Heart left ventricle (tissue), 16 donors: ENCODE data around the gene C19orf73. TPM values are rescaled to one million over a fixed set of nuclear protein-coding genes. Genes with fewer than 3 reads are reported as not detected.

ENCODE experiments used
- ATAC-seq, 4 donors: fragments of 200-7000 bp; cut with Tn5 transposase; one replicate each; pipeline ENCODE4 v1.9.1; 2020 to 2022; ENCODE audit warnings: moderate library complexity in 4 of 4, mild to moderate bottlenecking in 3 of 4, moderate number of reproducible peaks in 1 of 4
- DNase-seq, 5 donors: peaks; one replicate each; pipeline ENCODE4 v3.0.0-alpha.2; 2020
- H3K27ac ChIP-seq, 12 donors: fragments of 200-600 bp; sonication (generic) in 4 of 12; one replicate each; pipeline versions ENCODE4 v1.5.0 to v1.8.0; 2016 to 2022; ENCODE audit warnings: mild to moderate bottlenecking in 2 of 12
- H3K27me3 ChIP-seq, 9 donors: fragments of 200-600 bp; sonication (generic) in 2 of 9; one replicate each; pipeline versions ENCODE4 v1.5.1 to v1.8.0; 2016 to 2022; ENCODE audit warnings: mild to moderate bottlenecking in 3 of 9
- H3K36me3 ChIP-seq, 9 donors: fragments of 200-600 bp; sonication (generic) in 2 of 9; one replicate each; pipeline versions ENCODE4 v1.5.0 to v1.8.0; 2018 to 2022; ENCODE audit warnings: mild to moderate bottlenecking in 2 of 9
- H3K4me1 ChIP-seq, 12 donors: fragments of 200-600 bp; sonication (generic) in 4 of 12; one replicate each; pipeline versions ENCODE4 v1.5.0 to v1.8.0; 2016 to 2022; ENCODE audit warnings: mild to moderate bottlenecking in 3 of 12
- H3K4me3 ChIP-seq, 12 donors: fragments of 200-600 bp; sonication (generic) in 4 of 12; one replicate each; pipeline versions ENCODE4 v1.5.0 to v1.8.0; 2017 to 2022; ENCODE audit warnings: mild to moderate bottlenecking in 9 of 12, moderate library complexity in 4 of 12
- H3K9me3 ChIP-seq, 12 donors: fragments of 200-600 bp; sonication (generic) in 4 of 12; one replicate each; pipeline versions ENCODE4 v1.5.0 to v1.8.0; 2016 to 2022; ENCODE audit warnings: mild to moderate bottlenecking in 1 of 12
- CTCF ChIP-seq, 12 donors: fragments of 200-600 bp; sonication (generic) in 4 of 12; IDR thresholded peaks; one replicate each; pipeline versions ENCODE4 v1.5.0 to v1.8.0; 2018 to 2022; ENCODE audit warnings: antibody characterized with exemption in 12 of 12, mild to moderate bottlenecking in 5 of 12
- POLR2A ChIP-seq, 2 donors: fragments of 450-650 bp; IDR thresholded peaks; one replicate each; pipeline ENCODE4 v1.6.1; 2017; ENCODE audit warnings: antibody characterized with exemption in 2 of 2, mild to moderate bottlenecking in 2 of 2, moderate library complexity in 2 of 2
- WGBS, 4 donors: extraction: QIAGEN DNeasy Blood & Tissue Kit in 2 of 4; methylation state at CpG; one replicate each; pipeline versions ENCODE4 v1.1.5 to v1.1.7; 2013 to 2018; 5-methylcytosine and 5-hydroxymethylcytosine counted together
- intact Hi-C, 10 donors: fragments of 100-400 bp; cut with DNase I; formaldehyde crosslinking; loops; one replicate each; pipeline versions ENCODE4 v1.11.1 to v1.14.2; 2022
- polyA plus RNA-seq, 2 donors: library from polyadenylated mRNA; stranded (reverse); fragments of 200-250 nt; gene quantifications; one replicate each; pipeline ENCODE4 v1.2.3, GENCODE V29; 2013
- total RNA-seq, 9 donors: library from RNA; depleted of rRNA in 2 of 9; stranded (reverse); fragments of >200 nt in 2 of 9; fragmentation: NEBNext Ultra II Directional in 3 of 9; extraction: Animal tissue kit (Norgen Biotek cat#: 25700) in 3 of 9; gene quantifications; one replicate each; pipeline versions ENCODE4 v1.1.0 to v1.2.4, GENCODE V29; 2016 to 2023
- donor health status: ischemic (EF 13 %, LVEDD 7.1; RV severe dilation, severe dysfunction).
- donor health status: healthy with polysubstance abuse.
- donor health status: DM: no; HTN: yes; CAD: no.
- donor health status: DM: no; HTN: no; CAD: no.
- donor health status: ischemic (EF 25% LVEDD 6.9; RV normal size, moderate dysfunction).
- donor health status: ischemic (EF 25% LVEDD 5.7; RV mildly dilated, moderate dysfunction).
- donor health status: healthy.
- donor health status: DM: yes; HTN: yes; CAD: no.
- donor health status: ischemic (EF 35%, LVEDD 5.7; RV mildly dilated, moderate dysfunction).
- donor health status: nonischemic (EF 11% LVEDD 7.7; RV severe dilation, severe dysfunction).
- donor health status: DM: yes; HTN: yes; CAD: no.
- donor health status: PGD.
- donor health status: ischemic (EF 29% LVEDD 5.4; RV normal size, mild dysfunction).
- donor health status: nonischemic (EF 23%, LVEDD 6.1; RV moderate dilation, normal function).

The C19orf73 gene
- total and polyA plus RNA-seq, 11 donors: 0.69 to 3.8 (median 1.4) TPM

DNA sequence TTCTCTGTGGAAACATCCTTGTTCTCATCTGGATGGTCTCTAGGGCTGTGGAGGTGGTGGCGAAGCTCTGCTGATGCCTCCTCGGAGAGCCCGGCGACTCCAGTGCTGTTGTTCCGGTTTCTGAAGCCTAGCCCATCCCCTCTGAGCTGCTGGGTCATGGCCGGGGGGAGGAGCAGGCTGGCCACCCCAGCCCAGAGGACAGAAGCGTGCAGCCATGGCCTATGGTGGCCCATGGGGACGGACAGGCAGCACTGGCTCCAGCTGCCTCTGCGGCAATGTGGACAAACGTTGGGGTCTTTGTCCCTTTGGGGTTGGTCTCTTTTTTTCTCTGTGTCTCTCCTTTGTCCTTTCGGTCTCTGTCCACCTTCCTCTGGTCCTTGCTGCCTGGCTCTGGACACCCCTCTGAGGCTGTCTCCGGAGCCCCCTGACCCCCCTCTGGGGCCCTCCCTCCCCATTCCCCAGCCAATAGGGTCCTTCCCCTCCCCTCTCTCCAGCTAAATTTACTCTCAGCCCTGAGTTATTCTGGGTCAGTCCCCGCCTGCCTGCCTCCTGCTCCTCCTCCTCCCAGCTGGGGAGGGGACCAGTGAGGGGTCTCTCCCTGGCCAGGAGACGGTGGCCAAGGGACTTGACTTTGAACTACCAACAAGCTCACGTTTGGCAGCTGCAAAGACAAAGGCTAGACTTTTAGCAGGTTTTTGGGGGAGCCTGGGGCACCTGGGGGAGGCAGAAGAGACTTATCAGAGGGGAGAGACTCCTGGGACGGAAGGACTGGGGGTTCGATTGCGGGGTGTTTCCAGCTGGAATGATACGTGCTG is 36.3 kb upstream of the C19orf73 start, which contains the start of gene HRC:
HRC (minus strand) TSS at position 392 of the 815 bp plus-strand sequence; CDS start at position 233, 159 bp downstream.
- peaks cover 0 to 47% (median 28%) of the 10 kb centered on the region in 12 donors for H3K4me1 ChIP-seq
- intact Hi-C loops: loop anchor here in 2 of 10 donors (5.0 to 10.0 kb wide), 3 partner anchors 42 to 280 kb away; partner anchors contain the start of genes PPP1R15A (in 1 of the 2) and SNRNP70 (in 1 of the 2)
- DNase-seq (peak; percentile 84 to 86 (median 85)), ATAC-seq (peak; percentile 70 to 79 (median 76))
- WGBS, 4 donors: 20 to 42% (median 35%) methylated on average over 18 to 19 of the region's 19 CpGs
- no peaks in the 10 kb centered on the region for H3K9me3 ChIP-seq
- H3K36me3 ChIP-seq: peaks cover 0 to 6% (median 0%) of the 10 kb centered on the region in 9 donors
- peak within 1 kb of the TSS; percentile 22 to 92 (median 69) for H3K4me3 ChIP-seq
- H3K27ac ChIP-seq: peak within 1 kb of the TSS; percentile 82 to 100 (median 95)
- peak; percentile 20 to 76 for TF ChIP-seq POLR2A (IDR thresholded peaks at IDR 0.05)
- TF ChIP-seq CTCF (IDR thresholded peaks at IDR 0.05): no peak
- peaks cover 0 to 8% (median 0%) of the 10 kb centered on the region in 9 donors for H3K27me3 ChIP-seq

DNA sequence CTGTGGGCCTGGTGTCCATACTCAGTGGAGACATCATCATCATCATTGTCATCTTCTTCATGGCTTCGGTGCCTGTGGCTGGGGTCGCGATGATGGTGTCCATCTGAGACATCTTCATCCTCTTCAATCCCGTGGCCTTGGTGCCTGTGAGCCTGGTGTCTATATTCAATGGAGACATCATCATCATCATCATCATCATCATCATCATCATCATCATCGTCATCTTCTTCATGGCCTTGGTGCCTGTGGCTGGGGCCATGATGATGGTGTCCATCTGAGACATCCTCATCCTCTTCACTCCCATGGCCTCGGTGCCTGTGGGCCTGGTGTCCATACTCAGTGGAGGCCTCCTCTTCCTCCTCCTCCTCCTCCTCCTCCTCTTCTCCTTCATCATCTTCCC is 35.3 kb upstream of the C19orf73 start:
- no peaks in the 10 kb centered on the region for H3K36me3 ChIP-seq
- DNase-seq: peak in 1 of 5 donors; percentile 23
- no peak for ATAC-seq
- H3K4me1 ChIP-seq: peaks cover 0 to 46% (median 23%) of the 10 kb centered on the region in 12 donors
- peaks cover 0 to 15% (median 0%) of the 10 kb centered on the region in 9 donors for H3K27me3 ChIP-seq
- no peaks in the 10 kb centered on the region for H3K9me3 ChIP-seq
- H3K4me3 ChIP-seq: peak overlapping the region in 11 of 12 donors; percentile 40 to 92 (median 70)
- H3K27ac ChIP-seq: peak overlapping the region; percentile 82 to 100 (median 95)
- 76 to 85% (median 81%) methylated on average over 6 of the region's 6 CpGs for WGBS, 4 donors
- intact Hi-C loops: loop anchor here in 2 of 10 donors (5.0 to 10.0 kb wide), 2 partner anchors 37 to 279 kb away; partner anchors contain the start of genes C19orf73 (in 1 of the 2), PPFIA3 (in 1 of the 2) and PPP1R15A (in 1 of the 2)
- no peak for TF ChIP-seq CTCF (IDR thresholded peaks at IDR 0.05)
- TF ChIP-seq POLR2A (IDR thresholded peaks at IDR 0.05): no peak

- ATAC-seq: no peak
- peak overlapping the region; percentile 32 to 92 (median 71) for H3K4me3 ChIP-seq
Measured at GRCh38 chr19:49153167-49153809, 34.3 kb upstream of the C19orf73 start.

More at GRCh38 chr19:49153167-49153809, 34.3 kb upstream of the C19orf73 start:
- Histone ChIP-seq H3K27ac (peak overlapping the region in 10 of 12 donors; percentile 13 to 100 (median 79)), H3K36me3 (no peaks in the 10 kb centered on the region), H3K27me3 (peaks cover 0 to 21% (median 0%) of the 10 kb centered on the region in 9 donors), H3K4me1 (peaks cover 0 to 44% (median 23%) of the 10 kb centered on the region in 12 donors), H3K9me3 (no peaks in the 10 kb centered on the region)
- DNase-seq: peak in 2 of 5 donors; percentile 25 to 33
- TF ChIP-seq POLR2A (IDR thresholded peaks at IDR 0.05) (no peak), CTCF (IDR thresholded peaks at IDR 0.05) (no peak)
- intact Hi-C loops: loop anchor here in 2 of 10 donors (5.0 to 10.0 kb wide), 2 partner anchors 36 to 278 kb away; partner anchors contain the start of genes C19orf73 (in 1 of the 2), PPFIA3 (in 1 of the 2) and PPP1R15A (in 1 of the 2)
- 49 to 63% (median 59%) methylated on average over 10 of the region's 10 CpGs for WGBS, 4 donors
